Fibroblast of skin of left biceps (primary cell): ENCODE data around the gene PLLP.
"Not testable (repeated sequence)": the region's sequence is repeated elsewhere in the genome, so short reads cannot be mapped to it uniquely, and the experiment has no call there.

Source experiments
- DNase-seq, 2 experiments: peaks; one replicate each; pipeline ENCODE4 v3.0.0-alpha.2; 2013; ENCODE audit warnings: low read depth in 2 of 2

The PLLP gene

DNA sequence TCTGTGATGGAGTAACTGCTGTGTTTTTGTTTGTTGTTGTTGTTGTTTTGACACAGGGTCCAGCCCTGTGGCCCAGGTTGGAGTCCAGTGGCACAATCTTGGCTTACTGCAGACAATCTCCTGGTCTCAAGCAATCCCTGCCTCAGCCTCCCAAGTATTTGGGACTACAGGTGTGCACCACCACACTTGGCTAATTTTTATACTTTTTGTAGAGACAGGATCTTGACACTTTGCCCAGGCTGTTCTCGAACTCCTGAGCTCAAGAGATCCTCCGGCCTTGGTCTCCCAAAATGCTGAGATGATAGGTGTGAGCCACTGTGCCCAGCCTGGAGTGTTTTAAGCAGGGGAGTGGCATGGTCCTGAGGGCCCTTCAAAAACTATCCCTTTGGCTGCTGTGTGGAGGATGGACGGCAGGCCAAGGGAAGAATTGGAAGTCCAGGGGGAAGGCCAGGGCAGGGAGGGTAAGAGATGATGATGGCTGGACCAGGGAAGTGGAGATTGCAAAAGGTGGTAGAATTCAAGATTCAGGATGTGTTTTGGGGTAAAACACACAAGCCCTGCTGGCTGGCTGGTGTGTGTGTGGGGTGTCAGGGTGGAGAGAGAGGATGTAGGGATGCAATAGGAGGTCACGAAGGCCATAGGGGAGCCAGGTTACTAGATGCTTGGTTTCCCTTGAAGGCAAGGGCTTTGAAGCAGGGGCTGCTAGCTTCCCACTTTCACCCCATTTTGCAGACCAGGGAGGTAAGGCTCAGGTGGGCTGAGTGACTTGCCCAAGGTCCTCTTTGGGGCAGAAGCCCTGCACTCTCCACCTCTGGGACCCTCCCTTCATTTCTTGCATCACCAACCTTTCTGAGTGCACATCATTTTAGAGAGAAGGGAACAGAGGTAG lies 18.8 kb upstream of the PLLP start:
- no peak for DNase-seq

GRCh38 chr16:57301126-57301817 lies 16.8 kb upstream of the PLLP start:
- DNase-seq = no peak

- DNase-seq = peak; percentile 95 to 96
Measured at GRCh38 chr16:57300387-57301125, 16.1 kb upstream of the PLLP start.

GRCh38 chr16:57299719-57300386 lies 15.4 kb upstream of the PLLP start:
- peak; percentile 93 to 94 for DNase-seq

GRCh38 chr16:57299009-57299718 lies 14.7 kb upstream of the PLLP start:
- DNase-seq = peak; percentile 44 to 59

- no peak for DNase-seq
Measured at GRCh38 chr16:57297856-57298255, 13.4 kb upstream of the PLLP start.

DNA sequence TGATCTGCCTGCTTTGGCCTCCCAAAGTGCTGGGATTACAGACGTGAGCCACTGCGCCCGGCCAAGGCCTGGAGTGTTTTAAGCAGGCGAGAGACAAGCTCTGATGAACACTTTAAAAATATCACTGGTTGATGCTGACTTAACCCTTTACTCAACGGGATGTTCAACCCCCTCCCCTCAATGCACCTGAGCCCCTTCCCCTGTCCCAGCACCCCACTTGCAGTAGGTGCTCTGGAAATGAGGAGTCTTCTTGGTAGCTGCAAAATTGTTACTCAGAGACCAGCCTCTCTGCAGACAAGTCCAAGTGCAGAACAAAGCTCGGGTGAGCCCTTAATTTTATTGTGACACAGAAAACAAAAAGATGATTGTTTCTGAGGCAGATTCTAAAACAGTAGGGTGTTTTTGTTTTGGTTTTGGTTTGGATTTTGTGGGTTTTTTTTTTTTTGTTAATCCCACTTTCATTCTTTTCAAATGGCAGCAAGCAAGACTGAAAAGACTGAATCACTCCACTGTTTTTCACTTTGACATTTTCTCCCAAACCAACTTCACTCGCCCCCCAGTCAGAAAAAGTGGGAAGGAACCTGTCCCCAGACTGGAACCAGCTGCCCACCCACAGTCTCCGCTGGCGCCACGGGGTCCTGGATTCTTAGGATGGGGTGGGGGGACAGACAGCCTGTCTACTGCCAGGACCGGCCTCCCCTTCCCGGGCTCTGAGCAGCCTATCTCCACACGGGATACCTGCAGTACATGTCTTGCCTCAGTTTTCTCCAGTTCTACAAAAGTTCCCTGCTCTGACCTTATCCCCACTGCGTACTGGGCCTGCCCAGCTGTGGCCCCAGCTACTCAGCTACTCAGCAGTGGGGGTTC lies 5.2 kb upstream of the PLLP start:
- DNase-seq = no peak

- DNase-seq = no peak
Measured at GRCh38 chr16:57285379-57285778, 907 bp upstream of the PLLP start.

GRCh38 chr16:57284952-57285363 lies 486 bp upstream of the PLLP start:
- no peak for DNase-seq

GRCh38 chr16:57283959-57284208 lies 588 bp downstream of the PLLP start:
- DNase-seq = no peak

DNA sequence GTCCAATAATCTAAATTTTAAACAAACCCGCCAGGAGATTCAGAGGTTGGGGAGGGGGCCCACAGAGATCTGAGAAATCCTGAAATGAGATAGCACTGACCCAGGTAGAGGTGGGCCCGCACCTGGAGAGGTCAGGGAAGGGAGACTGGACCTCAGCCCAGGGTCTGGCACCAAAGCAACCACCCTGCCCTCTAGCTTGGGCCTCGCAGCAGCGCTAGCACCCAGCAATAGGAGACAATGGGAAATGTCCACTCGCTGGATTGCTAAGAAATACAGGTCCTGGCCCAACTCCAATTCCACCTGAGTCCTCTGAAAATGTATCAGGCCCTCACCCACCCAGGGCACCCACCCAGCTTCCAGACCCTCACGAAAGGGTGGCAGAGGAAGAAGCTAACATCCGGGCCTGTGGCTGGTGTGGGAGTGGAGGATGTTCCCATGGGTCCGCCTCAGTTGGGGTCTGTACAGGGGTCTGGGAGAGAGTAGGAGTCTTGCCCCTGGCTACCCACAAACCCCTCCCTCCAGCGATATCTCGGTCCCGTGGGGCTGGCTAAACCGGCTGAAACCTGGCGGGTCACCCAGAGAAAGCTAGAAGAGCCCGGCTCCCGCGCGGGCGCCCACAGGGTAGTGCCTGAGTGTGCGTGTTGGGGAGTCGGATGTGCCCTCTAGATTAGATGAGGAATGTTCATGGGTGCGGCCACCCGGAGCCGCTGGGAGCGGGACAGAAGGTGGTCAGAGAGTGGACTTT lies 1.1 kb downstream of the PLLP start:
- DNase-seq = no peak

GRCh38 chr16:57282510-57283213 lies 1.8 kb downstream of the PLLP start:
- DNase-seq = no peak

- DNase-seq = no peak
Measured at GRCh38 chr16:57281791-57282190, 2.7 kb downstream of the PLLP start.

DNA sequence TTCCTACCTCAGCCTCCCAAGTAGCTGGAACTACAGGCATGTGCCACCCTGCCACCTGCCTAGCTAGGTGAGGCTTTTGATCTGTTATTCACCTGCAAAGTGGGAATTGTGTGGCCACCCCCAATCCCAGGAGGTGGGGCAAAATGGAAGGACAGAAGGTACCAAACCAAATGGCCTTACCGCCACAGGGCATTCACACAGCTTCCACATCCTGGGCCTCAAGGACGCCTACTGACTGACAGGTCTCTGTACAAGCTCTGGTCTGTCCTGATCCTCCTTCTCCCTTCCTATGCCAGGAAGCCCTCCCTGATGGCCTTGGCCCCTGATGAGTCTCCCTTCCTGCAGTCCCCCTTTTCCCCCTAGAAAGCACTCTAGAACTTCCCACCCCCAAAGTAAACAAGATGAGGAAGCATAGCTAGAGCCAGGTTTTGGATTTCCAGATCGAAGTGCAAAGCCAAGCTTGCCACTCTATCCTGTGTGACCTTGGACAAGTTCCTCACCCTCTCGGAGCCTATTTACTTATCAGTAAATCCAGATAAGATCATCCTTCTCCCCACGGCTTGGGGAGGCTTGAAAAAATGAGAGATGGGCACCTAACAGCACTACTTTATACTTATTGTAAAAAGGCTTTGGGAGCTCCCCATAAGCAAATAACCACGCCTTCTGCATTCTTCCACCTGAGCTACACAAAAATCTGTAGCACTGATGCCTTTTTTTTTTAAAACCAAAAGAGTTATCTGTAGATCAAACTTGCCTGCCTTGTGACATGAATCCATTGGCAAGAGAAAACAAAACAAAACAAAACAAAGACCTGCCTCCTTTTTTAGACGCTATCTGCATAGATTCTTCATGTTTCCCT lies 4.5 kb downstream of the PLLP start:
- DNase-seq = no peak

DNA sequence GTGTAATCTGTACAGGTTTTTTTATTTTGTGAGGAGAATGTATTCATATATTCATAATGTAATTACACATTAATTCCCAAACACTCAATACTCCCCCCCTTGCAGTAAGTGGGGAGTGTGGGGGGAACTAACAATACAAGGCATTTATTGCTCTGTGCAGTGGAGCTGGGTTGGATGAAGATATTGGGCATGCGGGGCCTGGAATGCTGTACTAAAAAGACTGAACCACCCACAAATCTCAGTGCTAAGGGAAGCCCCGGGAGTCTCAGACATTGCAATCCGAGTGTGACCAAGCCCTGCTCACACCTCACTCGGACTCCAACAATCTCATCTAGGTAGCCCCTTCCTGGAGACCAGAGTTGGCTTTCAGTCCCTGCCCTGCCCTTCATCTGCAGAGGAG lies 6.0 kb downstream of the PLLP start:
- no peak for DNase-seq

GRCh38 chr16:57277586-57277985 lies 6.9 kb downstream of the PLLP start:
- DNase-seq = no peak

DNA sequence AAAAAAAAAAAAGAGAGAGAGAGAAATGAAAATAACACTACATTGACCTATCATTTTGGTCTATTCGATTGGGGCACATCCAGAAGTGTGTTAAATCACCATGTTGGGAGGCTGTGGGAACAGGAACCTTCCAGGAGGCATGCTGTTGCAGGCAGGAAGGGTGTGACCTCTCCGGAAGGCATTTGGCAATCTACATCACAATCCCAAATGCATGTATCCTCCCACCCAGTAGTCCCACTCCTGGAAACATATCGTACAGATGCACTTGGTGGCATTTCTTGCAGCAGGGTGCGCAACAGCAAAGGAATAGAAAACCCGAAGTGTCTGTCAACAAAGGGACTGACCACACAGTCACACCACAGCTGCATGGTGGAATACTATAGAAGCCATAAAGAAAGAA lies 7.9 kb downstream of the PLLP start:
- no peak for DNase-seq

DNA sequence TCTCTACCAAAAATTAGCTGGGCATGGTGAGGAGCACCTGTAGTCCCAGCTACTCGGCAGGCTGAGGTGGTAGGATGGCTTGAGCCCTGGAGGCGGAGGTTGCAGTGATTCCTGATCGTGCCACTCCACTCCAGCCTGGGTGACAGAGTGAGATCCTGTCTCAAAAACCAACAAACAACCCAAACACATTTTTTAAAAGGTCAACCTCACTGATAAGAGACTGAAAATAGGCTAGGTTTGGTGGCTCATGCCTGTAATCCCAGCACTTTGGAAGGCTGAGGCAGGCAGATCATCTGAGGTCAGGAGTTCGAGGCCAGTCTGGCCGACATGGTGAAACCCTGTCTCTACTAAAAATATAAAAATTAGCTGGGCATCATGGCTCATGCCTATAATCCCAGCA lies 8.5 kb downstream of the PLLP start:
- not testable (repeated sequence) for DNase-seq
